HCEC 1CT (cell line): ENCODE results near the gene HOXA7.
A peak's percentile ranks its signal among the peaks of the same experiment; 100 is the strongest.

ENCODE experiments used
- DNase-seq: peaks from one replicate; pipeline ENCODE4 v3.0.0-alpha.2; 2017

The HOXA7 gene

GRCh38 chr7:27156508-27156898, at the start of gene HOXA7:
Gene HOXA7, minus strand, starts transcription at chr7:27156675. Its CDS starts 130 bp downstream, at chr7:27156545.
- peak; percentile 82 for DNase-seq

- DNase-seq = no peak
Observed at GRCh38 chr7:27205325-27206280, 49.1 kb upstream of the HOXA7 start.

- DNase-seq = no peak
Observed at GRCh38 chr7:27204851-27205322, 48.4 kb upstream of the HOXA7 start.

GRCh38 chr7:27203964-27204594, 47.6 kb upstream of the HOXA7 start:
- DNase-seq = no peak

GRCh38 chr7:27203365-27203953, 47.0 kb upstream of the HOXA7 start:
- no peak for DNase-seq

- DNase-seq = no peak
Observed at GRCh38 chr7:27202862-27203134, 46.3 kb upstream of the HOXA7 start.

- no peak for DNase-seq
Observed at GRCh38 chr7:27202018-27202861, 45.8 kb upstream of the HOXA7 start.

GRCh38 chr7:27201580-27202017, 45.1 kb upstream of the HOXA7 start:
- DNase-seq = no peak

GRCh38 chr7:27200761-27201579, 44.5 kb upstream of the HOXA7 start:
- DNase-seq = no peak

- peak; percentile 61 for DNase-seq
Observed at GRCh38 chr7:27199849-27200760, 43.6 kb upstream of the HOXA7 start, which contains the start of gene HOXA13. Gene HOXA13, minus strand, starts transcription at chr7:27200091. Its CDS starts 14 bp downstream, at chr7:27200077.

- DNase-seq = no peak
Observed at GRCh38 chr7:27198871-27199801, 42.7 kb upstream of the HOXA7 start.

- no peak for DNase-seq
Observed at GRCh38 chr7:27198138-27198841, 41.8 kb upstream of the HOXA7 start.

- DNase-seq = no peak
Observed at GRCh38 chr7:27197137-27198042, 40.9 kb upstream of the HOXA7 start.

GRCh38 chr7:27196287-27196767, 39.9 kb upstream of the HOXA7 start:
- no peak for DNase-seq

GRCh38 chr7:27194686-27195379, 38.4 kb upstream of the HOXA7 start:
- DNase-seq = no peak

- DNase-seq = no peak
Observed at GRCh38 chr7:27194002-27194352, 37.5 kb upstream of the HOXA7 start.
